ENCODE data around the gene ATP13A4.

GRCh38 chr3:193502871-193503270 is 51.8 kb downstream of the ATP13A4 start:
- no peak for TF ChIP-seq CTCF (conservative IDR thresholded peaks at IDR 0.05)
- TF ChIP-seq ZFX (IDR thresholded peaks at IDR 0.05): no peak
